ENCODE measurements around the gene TNS3.

TNS3 gene

DNA sequence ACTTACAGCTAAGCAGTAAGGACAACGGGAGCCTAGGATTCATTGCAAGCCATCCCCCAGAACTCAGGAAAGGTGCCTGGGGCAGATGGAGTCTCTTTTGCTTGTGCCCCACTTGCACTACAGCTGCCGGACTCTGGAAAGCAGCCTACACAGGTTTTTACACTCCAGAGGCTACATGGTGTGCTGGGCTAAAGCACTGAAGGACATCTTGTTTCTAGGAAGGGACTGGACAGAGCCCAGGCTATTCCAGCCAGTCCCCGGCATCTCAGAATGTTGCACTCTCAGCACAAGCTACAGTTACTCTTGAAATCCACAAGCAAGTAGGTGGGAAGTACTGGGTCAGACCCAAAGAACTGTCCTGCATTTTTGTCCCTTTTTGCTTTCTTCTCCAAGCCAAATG, 333.1 kb downstream of the TNS3 start:
- Histone ChIP-seq H3K9ac (ENCODE audit: low read length) (no peak overlapping the region), H3K9me3 (replicated peaks; ENCODE audit: insufficient read depth, low read length) (no peaks in the 10 kb centered on the region), H3K4me2 (ENCODE audit: low read depth, low read length) (no peak overlapping the region), H3K27ac (ENCODE audit: low read length) (no peak overlapping the region), H3K79me2 (ENCODE audit: low read length) (no peaks in the 10 kb centered on the region), H4K20me1 (ENCODE audit: insufficient read depth, low read length) (no peaks in the 10 kb centered on the region), H2AFZ (ENCODE audit: low read length) (no peak overlapping the region), H3K4me3 (ENCODE audit: low read length) (no peak overlapping the region), H3F3A (ENCODE audit: insufficient read depth, low read length) (no peaks in the 10 kb centered on the region), H3K4me1 (ENCODE audit: low read length) (no peaks in the 10 kb centered on the region), H3K9me2 (replicated peaks; ENCODE audit: insufficient read depth, low read length) (no peaks in the 10 kb centered on the region), H3K36me3 (replicated peaks; ENCODE audit: insufficient read depth, low read length) (no peaks in the 10 kb centered on the region), H3K27me3 (replicated peaks; ENCODE audit: insufficient read depth, low read length) (no peaks in the 10 kb centered on the region)
- no peak for DNase-seq
- TF ChIP-seq, protein P1, sequence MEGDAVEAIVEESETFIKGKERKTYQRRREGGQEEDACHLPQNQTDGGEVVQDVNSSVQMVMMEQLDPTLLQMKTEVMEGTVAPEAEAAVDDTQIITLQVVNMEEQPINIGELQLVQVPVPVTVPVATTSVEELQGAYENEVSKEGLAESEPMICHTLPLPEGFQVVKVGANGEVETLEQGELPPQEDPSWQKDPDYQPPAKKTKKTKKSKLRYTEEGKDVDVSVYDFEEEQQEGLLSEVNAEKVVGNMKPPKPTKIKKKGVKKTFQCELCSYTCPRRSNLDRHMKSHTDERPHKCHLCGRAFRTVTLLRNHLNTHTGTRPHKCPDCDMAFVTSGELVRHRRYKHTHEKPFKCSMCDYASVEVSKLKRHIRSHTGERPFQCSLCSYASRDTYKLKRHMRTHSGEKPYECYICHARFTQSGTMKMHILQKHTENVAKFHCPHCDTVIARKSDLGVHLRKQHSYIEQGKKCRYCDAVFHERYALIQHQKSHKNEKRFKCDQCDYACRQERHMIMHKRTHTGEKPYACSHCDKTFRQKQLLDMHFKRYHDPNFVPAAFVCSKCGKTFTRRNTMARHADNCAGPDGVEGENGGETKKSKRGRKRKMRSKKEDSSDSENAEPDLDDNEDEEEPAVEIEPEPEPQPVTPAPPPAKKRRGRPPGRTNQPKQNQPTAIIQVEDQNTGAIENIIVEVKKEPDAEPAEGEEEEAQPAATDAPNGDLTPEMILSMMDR (IDR thresholded peaks at IDR 0.05; ENCODE audit: low read length) = no peak
- TF ChIP-seq EZH2phosphoT487 (IDR thresholded peaks at IDR 0.05; ENCODE audit: low read length) (no peak), EZH2 (optimal IDR thresholded peaks at IDR 0.05; ENCODE audit: low read depth, low read length) (no peak)

- no peaks in the 10 kb centered on the region for H3K4me1 ChIP-seq (ENCODE audit: low read length)
- TF ChIP-seq EZH2 (optimal IDR thresholded peaks at IDR 0.05; ENCODE audit: low read depth, low read length) (no peak), EZH2phosphoT487 (IDR thresholded peaks at IDR 0.05; ENCODE audit: low read length) (no peak)
- TF ChIP-seq, protein P1 (IDR thresholded peaks at IDR 0.05; ENCODE audit: low read length) = no peak
- H3K9me2 ChIP-seq (replicated peaks; ENCODE audit: insufficient read depth, low read length) = no peaks in the 10 kb centered on the region
- no peaks in the 10 kb centered on the region for H3K9me3 ChIP-seq (replicated peaks; ENCODE audit: insufficient read depth, low read length)
- DNase-seq = no peak
- H3K27ac ChIP-seq (ENCODE audit: low read length) = no peak overlapping the region
- no peaks in the 10 kb centered on the region for H3F3A ChIP-seq (ENCODE audit: insufficient read depth, low read length)
- H3K4me3 ChIP-seq (ENCODE audit: low read length) = no peak overlapping the region
- H3K4me2 ChIP-seq (ENCODE audit: low read depth, low read length) = no peak overlapping the region
- no peaks in the 10 kb centered on the region for H3K27me3 ChIP-seq (replicated peaks; ENCODE audit: insufficient read depth, low read length)
- no peaks in the 10 kb centered on the region for H4K20me1 ChIP-seq (ENCODE audit: insufficient read depth, low read length)
- H3K36me3 ChIP-seq (replicated peaks; ENCODE audit: insufficient read depth, low read length) = no peaks in the 10 kb centered on the region
- no peak overlapping the region for H3K9ac ChIP-seq (ENCODE audit: low read length)
- no peak overlapping the region for H2AFZ ChIP-seq (ENCODE audit: low read length)
- H3K79me2 ChIP-seq (ENCODE audit: low read length) = no peaks in the 10 kb centered on the region
These were observed 334.8 kb downstream of the TNS3 start for GRCh38 chr7:47247132-47247531.

GRCh38 chr7:47244692-47245091, 337.2 kb downstream of the TNS3 start:
- Histone ChIP-seq H3K27me3 (replicated peaks; ENCODE audit: insufficient read depth, low read length) (no peaks in the 10 kb centered on the region), H3K9me2 (replicated peaks; ENCODE audit: insufficient read depth, low read length) (no peaks in the 10 kb centered on the region), H3K79me2 (ENCODE audit: low read length) (no peaks in the 10 kb centered on the region), H3K4me2 (ENCODE audit: low read depth, low read length) (no peak overlapping the region), H3K27ac (ENCODE audit: low read length) (no peak overlapping the region), H3F3A (ENCODE audit: insufficient read depth, low read length) (no peaks in the 10 kb centered on the region), H4K20me1 (ENCODE audit: insufficient read depth, low read length) (no peaks in the 10 kb centered on the region), H3K36me3 (replicated peaks; ENCODE audit: insufficient read depth, low read length) (no peaks in the 10 kb centered on the region), H3K4me3 (ENCODE audit: low read length) (no peak overlapping the region), H3K9ac (ENCODE audit: low read length) (no peak overlapping the region), H2AFZ (ENCODE audit: low read length) (no peak overlapping the region), H3K4me1 (ENCODE audit: low read length) (no peaks in the 10 kb centered on the region), H3K9me3 (replicated peaks; ENCODE audit: insufficient read depth, low read length) (no peaks in the 10 kb centered on the region)
- no peak for DNase-seq
- TF ChIP-seq, protein P1 (IDR thresholded peaks at IDR 0.05; ENCODE audit: low read length) = no peak
- TF ChIP-seq EZH2 (optimal IDR thresholded peaks at IDR 0.05; ENCODE audit: low read depth, low read length) (no peak), EZH2phosphoT487 (IDR thresholded peaks at IDR 0.05; ENCODE audit: low read length) (no peak)
